ENCODE data around the gene INSR.

INSR gene

DNA sequence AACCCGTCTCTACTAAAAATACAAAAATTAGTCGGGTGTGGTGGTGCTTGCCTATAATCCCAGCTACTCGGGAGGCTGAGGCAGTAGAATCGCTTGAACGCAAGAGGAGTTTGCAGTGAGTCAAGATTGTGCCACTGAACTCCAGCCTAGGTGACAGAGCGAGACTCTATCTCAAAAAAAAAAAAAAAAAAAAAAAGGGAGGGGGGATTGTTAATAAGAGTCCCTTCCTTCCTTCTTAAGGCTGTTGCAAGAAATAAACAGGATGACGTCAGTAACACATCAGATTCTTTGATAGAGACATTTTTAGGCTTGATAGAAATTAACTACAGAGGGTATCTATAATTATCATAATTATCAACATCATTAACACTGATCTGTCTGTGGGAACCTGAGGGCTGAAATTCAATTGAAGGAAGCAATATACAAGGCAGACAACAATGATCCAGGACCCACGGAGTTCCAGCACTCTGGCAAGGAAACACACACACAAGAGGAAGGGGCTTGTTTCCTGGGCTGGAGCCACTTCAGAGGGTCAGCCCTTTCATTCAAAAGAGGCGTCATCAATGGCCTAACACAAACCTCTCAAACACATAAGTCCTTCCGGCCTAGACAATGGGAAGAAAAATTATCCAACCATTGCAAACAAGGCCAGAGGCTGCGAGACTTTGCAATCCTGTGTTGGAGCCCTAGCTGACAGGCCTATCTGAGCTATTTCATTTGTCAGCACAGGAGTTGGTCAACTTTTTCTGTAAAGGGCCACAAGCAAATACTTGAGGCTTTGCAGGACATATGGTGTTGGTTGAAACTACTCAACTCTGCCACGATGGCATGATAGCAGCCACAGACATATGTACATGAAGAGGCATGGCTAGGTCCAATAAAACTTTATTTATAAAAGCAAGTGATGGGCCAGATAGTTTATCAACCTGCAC, 105.2 kb downstream of the INSR start:
- Histone ChIP-seq H3K4me3 (ENCODE audit: low read depth, low read length) (no peak overlapping the region), H3K36me3 (ENCODE audit: control insufficient read depth, insufficient read depth, low read length) (peaks cover 4% of the 10 kb centered on the region; the same call in 1 of the 2 replicates), H3K27ac (ENCODE audit: low read depth, low read length) (no peak overlapping the region), H3K4me1 (ENCODE audit: control insufficient read depth, insufficient read depth, low read length) (no peaks in the 10 kb centered on the region), H3K27me3 (ENCODE audit: control insufficient read depth, insufficient read depth, low read length) (no peaks in the 10 kb centered on the region), H3K9me3 (ENCODE audit: control insufficient read depth, insufficient read depth, low read depth, low read length) (no peaks in the 10 kb centered on the region), H3K9ac (ENCODE audit: low read length) (no peak overlapping the region)

DNA sequence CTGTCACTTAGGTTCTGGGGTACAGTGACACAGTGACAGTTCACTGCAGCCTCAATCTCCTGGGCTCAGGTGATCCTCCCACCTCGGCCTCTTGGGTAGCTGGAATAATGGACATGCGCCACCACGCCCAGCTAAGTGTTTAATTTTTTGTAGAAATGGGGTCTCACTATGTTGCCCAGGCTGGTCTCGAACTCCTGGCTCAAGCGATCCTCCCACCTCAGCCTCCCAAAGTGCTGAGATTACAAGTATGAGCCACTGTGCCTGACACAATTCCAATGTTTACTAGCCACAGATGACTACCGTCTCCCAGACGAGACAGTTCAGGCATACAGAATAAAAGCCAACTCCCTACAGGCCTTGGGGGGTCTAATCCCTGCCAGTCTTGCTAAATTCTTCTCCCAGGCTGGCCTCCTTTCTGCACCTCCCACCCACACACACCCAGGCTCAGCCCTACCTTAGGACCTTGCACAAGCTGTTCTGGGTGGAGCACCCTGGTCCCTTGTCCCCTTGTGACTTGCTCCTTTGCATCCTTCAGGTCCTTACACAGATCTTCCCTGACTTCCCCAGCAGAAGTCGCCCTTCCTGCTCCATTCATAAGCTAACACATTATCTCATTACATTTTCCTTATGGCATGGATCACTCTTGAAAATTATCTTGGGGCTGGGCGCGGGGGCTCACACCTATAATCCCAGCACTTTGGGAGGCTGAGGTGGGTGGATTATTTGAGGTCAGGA, 106.4 kb downstream of the INSR start:
- Histone ChIP-seq H3K4me3 (ENCODE audit: low read depth, low read length) (no peak overlapping the region), H3K4me1 (ENCODE audit: control insufficient read depth, insufficient read depth, low read length) (peaks cover 3% of the 10 kb centered on the region; the same call in 1 of the 2 replicates), H3K27ac (ENCODE audit: low read depth, low read length) (no peak overlapping the region), H3K9ac (ENCODE audit: low read length) (no peak overlapping the region), H3K27me3 (ENCODE audit: control insufficient read depth, insufficient read depth, low read length) (no peaks in the 10 kb centered on the region), H3K36me3 (ENCODE audit: control insufficient read depth, insufficient read depth, low read length) (peaks cover 5% of the 10 kb centered on the region; the same call in 1 of the 2 replicates), H3K9me3 (ENCODE audit: control insufficient read depth, insufficient read depth, low read depth, low read length) (no peaks in the 10 kb centered on the region)

DNA sequence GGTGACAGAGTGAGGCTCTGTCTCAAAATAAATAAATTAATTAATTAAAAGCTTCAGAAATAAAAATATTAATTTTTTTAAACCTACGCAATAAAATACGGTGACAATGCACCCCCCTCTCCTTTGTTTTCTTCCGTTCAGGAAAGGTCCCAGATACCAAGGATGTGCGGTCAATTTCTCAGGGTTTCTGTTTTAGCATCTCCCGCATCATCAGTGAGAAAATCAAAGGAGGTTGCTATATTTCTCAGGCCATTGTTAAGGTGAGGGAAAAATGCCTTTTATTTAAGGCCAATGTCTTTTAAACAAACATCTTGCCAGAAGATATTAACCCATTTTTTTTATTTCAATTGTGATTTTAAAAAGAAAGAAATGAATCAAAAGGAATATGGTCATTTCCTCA, 111.7 kb downstream of the INSR start:
- Histone ChIP-seq H3K9ac (ENCODE audit: low read length) (no peak overlapping the region), H3K4me1 (ENCODE audit: control insufficient read depth, insufficient read depth, low read length) (peaks cover 3% of the 10 kb centered on the region; the same call in 1 of the 2 replicates), H3K4me3 (ENCODE audit: low read depth, low read length) (no peak overlapping the region), H3K9me3 (ENCODE audit: control insufficient read depth, insufficient read depth, low read depth, low read length) (no peaks in the 10 kb centered on the region), H3K27me3 (ENCODE audit: control insufficient read depth, insufficient read depth, low read length) (no peaks in the 10 kb centered on the region), H3K27ac (ENCODE audit: low read depth, low read length) (no peak overlapping the region), H3K36me3 (ENCODE audit: control insufficient read depth, insufficient read depth, low read length) (peaks cover 5% of the 10 kb centered on the region; the same call in 1 of the 2 replicates)

DNA sequence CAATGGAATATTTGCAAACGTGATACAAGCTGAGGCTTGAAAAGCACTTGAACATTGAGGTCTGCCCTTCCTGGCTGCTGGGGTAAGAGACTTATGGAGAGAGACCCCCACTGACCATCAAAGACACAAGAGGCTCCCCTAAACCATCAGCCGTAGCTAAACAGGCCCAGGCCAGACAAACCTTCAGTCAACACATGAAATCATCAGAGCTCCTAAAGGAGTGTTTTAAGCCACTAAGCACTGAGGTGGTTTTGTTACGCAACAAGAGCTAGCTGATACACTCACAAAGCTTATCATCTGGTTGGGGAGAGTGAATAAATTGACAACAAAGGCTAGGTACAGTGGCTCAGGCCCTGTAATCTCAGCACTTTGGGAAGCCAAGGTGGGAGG, 114.3 kb downstream of the INSR start:
- peaks cover 5% of the 10 kb centered on the region; the same call in 1 of the 2 replicates for H3K36me3 ChIP-seq (ENCODE audit: control insufficient read depth, insufficient read depth, low read length)
- H3K27ac ChIP-seq (ENCODE audit: low read depth, low read length) = no peak overlapping the region
- no peak overlapping the region for H3K4me3 ChIP-seq (ENCODE audit: low read depth, low read length)
- H3K27me3 ChIP-seq (ENCODE audit: control insufficient read depth, insufficient read depth, low read length) = no peaks in the 10 kb centered on the region
- no peak overlapping the region for H3K9ac ChIP-seq (ENCODE audit: low read length)
- no peaks in the 10 kb centered on the region for H3K9me3 ChIP-seq (ENCODE audit: control insufficient read depth, insufficient read depth, low read depth, low read length)
- peaks cover 3% of the 10 kb centered on the region; the same call in 1 of the 2 replicates for H3K4me1 ChIP-seq (ENCODE audit: control insufficient read depth, insufficient read depth, low read length)

DNA sequence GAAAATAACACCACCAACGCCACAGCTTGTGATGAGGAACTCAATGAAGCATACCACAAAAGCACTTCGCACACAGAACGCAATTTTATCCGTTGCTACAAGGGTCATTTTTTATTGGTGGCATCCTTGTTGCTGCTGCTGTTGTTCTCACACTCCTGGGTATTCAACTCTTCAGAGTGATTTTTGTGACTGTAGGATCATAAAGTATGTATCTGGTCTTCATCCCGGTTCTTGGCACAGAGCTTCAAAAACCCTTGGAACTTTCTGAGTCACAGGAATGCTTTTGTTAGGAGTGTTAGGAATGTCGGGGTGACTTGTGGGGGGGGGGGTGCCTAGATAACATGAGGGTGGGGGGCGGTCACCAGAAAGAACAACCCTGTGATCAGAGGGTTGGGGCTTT, 116.3 kb downstream of the INSR start:
- no peaks in the 10 kb centered on the region for H3K27me3 ChIP-seq (ENCODE audit: control insufficient read depth, insufficient read depth, low read length)
- no peak overlapping the region for H3K4me3 ChIP-seq (ENCODE audit: low read depth, low read length)
- no peak overlapping the region for H3K9ac ChIP-seq (ENCODE audit: low read length)
- no peaks in the 10 kb centered on the region for H3K9me3 ChIP-seq (ENCODE audit: control insufficient read depth, insufficient read depth, low read depth, low read length)
- H3K36me3 ChIP-seq (ENCODE audit: control insufficient read depth, insufficient read depth, low read length) = peaks cover 4% of the 10 kb centered on the region; the same call in 1 of the 2 replicates
- H3K27ac ChIP-seq (ENCODE audit: low read depth, low read length) = no peak overlapping the region
- H3K4me1 ChIP-seq (ENCODE audit: control insufficient read depth, insufficient read depth, low read length) = no peaks in the 10 kb centered on the region

DNA sequence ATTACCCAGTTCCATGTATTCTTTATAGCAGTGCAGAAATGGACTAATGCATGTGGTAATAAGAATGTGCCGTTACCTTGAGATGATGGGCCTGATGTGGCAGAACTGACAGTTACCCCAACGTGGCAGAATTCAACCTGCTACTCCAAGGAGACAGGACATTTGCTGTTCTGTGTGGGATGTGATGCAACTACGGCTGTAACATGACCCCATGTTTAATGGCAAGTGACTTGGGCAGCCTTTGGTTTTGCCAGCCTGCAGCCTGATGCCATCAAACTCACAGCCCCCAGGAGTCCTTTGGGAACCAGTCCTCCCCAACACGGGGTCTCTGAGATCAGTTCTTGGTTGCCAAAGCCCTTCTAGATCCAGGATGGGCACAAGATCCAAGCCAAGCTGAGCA, 117.4 kb downstream of the INSR start:
- H3K4me3 ChIP-seq (ENCODE audit: low read depth, low read length) = no peak overlapping the region
- no peaks in the 10 kb centered on the region for H3K27me3 ChIP-seq (ENCODE audit: control insufficient read depth, insufficient read depth, low read length)
- no peaks in the 10 kb centered on the region for H3K4me1 ChIP-seq (ENCODE audit: control insufficient read depth, insufficient read depth, low read length)
- H3K36me3 ChIP-seq (ENCODE audit: control insufficient read depth, insufficient read depth, low read length) = peaks cover 14% of the 10 kb centered on the region
- H3K27ac ChIP-seq (ENCODE audit: low read depth, low read length) = no peak overlapping the region
- H3K9me3 ChIP-seq (ENCODE audit: control insufficient read depth, insufficient read depth, low read depth, low read length) = peaks cover 2% of the 10 kb centered on the region; the same call in 1 of the 2 replicates
- no peak overlapping the region for H3K9ac ChIP-seq (ENCODE audit: low read length)

DNA sequence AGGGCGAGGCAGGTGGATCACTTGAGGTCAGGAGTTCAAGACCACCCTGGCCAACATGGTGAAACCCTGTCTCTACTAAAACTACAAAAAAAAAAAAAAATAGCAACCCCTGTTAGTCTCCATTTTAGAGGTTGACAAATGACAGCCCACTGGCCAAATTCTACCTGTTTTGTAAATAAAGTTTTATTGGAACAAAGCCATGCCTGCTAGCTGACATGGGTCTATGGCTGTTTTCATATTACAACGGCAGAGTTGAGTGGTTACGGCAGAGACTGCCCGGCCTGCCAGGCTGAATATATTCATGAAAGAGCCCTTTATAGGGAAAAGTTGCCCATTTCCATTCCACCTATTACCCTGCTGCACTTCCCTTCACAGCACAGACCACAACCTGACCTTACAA, 121.4 kb downstream of the INSR start:
- peaks cover 46% of the 10 kb centered on the region for H3K36me3 ChIP-seq (ENCODE audit: control insufficient read depth, insufficient read depth, low read length)
- H3K9ac ChIP-seq (ENCODE audit: low read length) = no peak overlapping the region
- H3K27ac ChIP-seq (ENCODE audit: low read depth, low read length) = no peak overlapping the region
- peaks cover 20% of the 10 kb centered on the region for H3K9me3 ChIP-seq (ENCODE audit: control insufficient read depth, insufficient read depth, low read depth, low read length)
- no peaks in the 10 kb centered on the region for H3K4me1 ChIP-seq (ENCODE audit: control insufficient read depth, insufficient read depth, low read length)
- H3K27me3 ChIP-seq (ENCODE audit: control insufficient read depth, insufficient read depth, low read length) = no peaks in the 10 kb centered on the region
- H3K4me3 ChIP-seq (ENCODE audit: low read depth, low read length) = no peak overlapping the region

DNA sequence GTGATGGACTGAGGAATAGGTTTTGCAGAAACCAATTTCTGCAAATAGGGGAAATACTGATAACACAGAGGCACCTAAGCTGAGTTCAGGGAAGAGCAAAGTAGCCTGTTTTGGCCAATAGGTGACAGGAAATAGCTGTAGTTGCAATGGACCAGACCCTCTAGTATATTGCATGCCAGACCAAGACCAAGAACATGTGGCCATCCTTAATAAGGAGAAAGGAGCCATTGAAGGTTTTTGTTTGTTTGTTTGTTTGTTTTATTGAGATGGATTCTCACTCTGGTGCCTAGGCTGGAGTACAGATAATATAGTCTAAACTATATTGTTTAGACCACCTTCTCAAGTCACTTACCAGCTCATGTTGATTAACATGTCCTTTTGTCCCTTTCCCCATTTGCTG, 123.2 kb downstream of the INSR start:
- peaks cover 20% of the 10 kb centered on the region for H3K9me3 ChIP-seq (ENCODE audit: control insufficient read depth, insufficient read depth, low read depth, low read length)
- H3K27me3 ChIP-seq (ENCODE audit: control insufficient read depth, insufficient read depth, low read length) = no peaks in the 10 kb centered on the region
- no peak overlapping the region for H3K4me3 ChIP-seq (ENCODE audit: low read depth, low read length)
- H3K36me3 ChIP-seq (ENCODE audit: control insufficient read depth, insufficient read depth, low read length) = peaks cover 55% of the 10 kb centered on the region
- no peak overlapping the region for H3K9ac ChIP-seq (ENCODE audit: low read length)
- no peaks in the 10 kb centered on the region for H3K4me1 ChIP-seq (ENCODE audit: control insufficient read depth, insufficient read depth, low read length)
- no peak overlapping the region for H3K27ac ChIP-seq (ENCODE audit: low read depth, low read length)

DNA sequence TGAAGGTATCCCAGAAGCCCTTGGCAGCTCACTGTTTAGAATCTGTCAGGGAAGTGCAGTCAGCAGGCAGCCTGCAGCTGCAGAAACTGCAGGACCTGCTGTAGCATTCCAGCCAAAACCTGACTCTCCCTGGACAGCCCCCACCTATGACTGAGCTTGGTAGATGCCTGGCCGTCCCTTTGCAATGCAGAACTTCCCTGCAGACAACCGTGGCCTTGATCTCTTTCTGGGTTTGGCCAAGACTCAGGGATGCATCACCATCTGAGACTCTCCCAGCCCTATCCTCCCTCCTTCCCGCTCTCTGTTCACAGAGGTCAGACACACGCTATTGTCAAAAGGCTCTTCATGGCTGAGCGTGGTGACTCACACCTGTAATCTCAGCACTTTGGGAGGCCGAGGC, 125.3 kb downstream of the INSR start:
- Histone ChIP-seq H3K27me3 (ENCODE audit: control insufficient read depth, insufficient read depth, low read length) (no peaks in the 10 kb centered on the region), H3K4me1 (ENCODE audit: control insufficient read depth, insufficient read depth, low read length) (no peaks in the 10 kb centered on the region), H3K36me3 (ENCODE audit: control insufficient read depth, insufficient read depth, low read length) (peaks cover 62% of the 10 kb centered on the region), H3K9me3 (ENCODE audit: control insufficient read depth, insufficient read depth, low read depth, low read length) (peaks cover 20% of the 10 kb centered on the region), H3K9ac (ENCODE audit: low read length) (no peak overlapping the region), H3K4me3 (ENCODE audit: low read depth, low read length) (no peak overlapping the region), H3K27ac (ENCODE audit: low read depth, low read length) (no peak overlapping the region)

DNA sequence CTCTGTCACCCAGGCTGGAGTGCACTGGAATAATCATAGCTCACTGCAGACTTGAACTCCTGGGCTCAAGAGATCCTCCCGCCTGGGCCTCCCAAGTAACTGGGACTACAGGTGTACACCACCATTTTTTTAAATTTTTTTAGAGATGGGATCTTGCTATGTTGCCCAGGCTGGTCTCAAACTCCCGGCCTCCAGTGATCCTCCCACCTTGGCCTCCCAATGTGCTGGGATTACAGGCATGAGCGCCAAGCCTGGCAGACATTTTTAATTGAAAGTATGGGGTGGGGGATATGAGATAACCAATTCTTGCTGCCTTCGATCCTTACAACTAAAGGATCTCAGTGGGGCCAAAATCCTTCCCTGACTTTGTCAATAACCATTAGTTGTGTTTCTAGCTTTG, 132.9 kb downstream of the INSR start:
- no peak overlapping the region for H3K27ac ChIP-seq (ENCODE audit: low read depth, low read length)
- H3K4me3 ChIP-seq (ENCODE audit: low read depth, low read length) = no peak overlapping the region
- peaks cover 33% of the 10 kb centered on the region for H3K36me3 ChIP-seq (ENCODE audit: control insufficient read depth, insufficient read depth, low read length)
- no peak overlapping the region for H3K9ac ChIP-seq (ENCODE audit: low read length)
- H3K9me3 ChIP-seq (ENCODE audit: control insufficient read depth, insufficient read depth, low read depth, low read length) = no peaks in the 10 kb centered on the region
- no peaks in the 10 kb centered on the region for H3K27me3 ChIP-seq (ENCODE audit: control insufficient read depth, insufficient read depth, low read length)
- H3K4me1 ChIP-seq (ENCODE audit: control insufficient read depth, insufficient read depth, low read length) = no peaks in the 10 kb centered on the region

Data from HUES6 (cell line).